Measurements from ENCODE around the gene FAM163B.

Gene FAM163B

GRCh38 chr9:133609311-133610098 lies at the start of gene FAM163B:
Gene FAM163B, minus strand, starts transcription at chr9:133609389. Its CDS starts 29,166 bp downstream, at chr9:133580223.
- DNase-seq = peak; percentile 62

- DNase-seq = no peak
These were observed 48.0 kb upstream of the FAM163B start for GRCh38 chr9:133657120-133657661.

- no peak for DNase-seq
These were observed 47.3 kb upstream of the FAM163B start for GRCh38 chr9:133656211-133657119.

GRCh38 chr9:133655701-133656100 lies 46.5 kb upstream of the FAM163B start:
- no peak for DNase-seq

GRCh38 chr9:133654736-133655657 lies 45.8 kb upstream of the FAM163B start:
- no peak for DNase-seq

- no peak for DNase-seq
These were observed 44.4 kb upstream of the FAM163B start for GRCh38 chr9:133653638-133654037.

- no peak for DNase-seq
These were observed 40.8 kb upstream of the FAM163B start for GRCh38 chr9:133650026-133650425.

GRCh38 chr9:133649194-133649593 lies 40.0 kb upstream of the FAM163B start:
- DNase-seq = no peak

- no peak for DNase-seq
These were observed 38.7 kb upstream of the FAM163B start for GRCh38 chr9:133647765-133648469.

- no peak for DNase-seq
These were observed 38.0 kb upstream of the FAM163B start for GRCh38 chr9:133647148-133647547.

- DNase-seq = no peak
These were observed 36.0 kb upstream of the FAM163B start for GRCh38 chr9:133645021-133645765.

- no peak for DNase-seq
These were observed 35.0 kb upstream of the FAM163B start for GRCh38 chr9:133643978-133644760.

- DNase-seq = no peak
These were observed 34.2 kb upstream of the FAM163B start for GRCh38 chr9:133643362-133643755.

- DNase-seq = no peak
These were observed 33.6 kb upstream of the FAM163B start for GRCh38 chr9:133642708-133643361.

- no peak for DNase-seq
These were observed 32.8 kb upstream of the FAM163B start for GRCh38 chr9:133641861-133642595.

- DNase-seq = no peak
These were observed 32.1 kb upstream of the FAM163B start for GRCh38 chr9:133641396-133641655.

- DNase-seq = peak; percentile 35
These were observed 31.6 kb upstream of the FAM163B start for GRCh38 chr9:133640580-133641395.

- DNase-seq = no peak
These were observed 31.0 kb upstream of the FAM163B start for GRCh38 chr9:133640160-133640559.
